Upper lobe of left lung (tissue), 4 donors: ENCODE measurements around the gene PPFIA2.

Experiments
- POLR2A ChIP-seq, 4 donors: fragments of 450-650 bp; IDR thresholded peaks; one replicate each; pipeline ENCODE4 v1.5.1; 2016 to 2017; ENCODE audit warnings: antibody characterized with exemption in 4 of 4, mild to moderate bottlenecking in 2 of 4
- POLR2AphosphoS5 ChIP-seq, 2 donors: sonication (generic); formaldehyde crosslinking; IDR thresholded peaks; one replicate each; pipeline ENCODE4 v1.5.1; 2017; ENCODE audit warnings: antibody characterized with exemption in 2 of 2

DNA sequence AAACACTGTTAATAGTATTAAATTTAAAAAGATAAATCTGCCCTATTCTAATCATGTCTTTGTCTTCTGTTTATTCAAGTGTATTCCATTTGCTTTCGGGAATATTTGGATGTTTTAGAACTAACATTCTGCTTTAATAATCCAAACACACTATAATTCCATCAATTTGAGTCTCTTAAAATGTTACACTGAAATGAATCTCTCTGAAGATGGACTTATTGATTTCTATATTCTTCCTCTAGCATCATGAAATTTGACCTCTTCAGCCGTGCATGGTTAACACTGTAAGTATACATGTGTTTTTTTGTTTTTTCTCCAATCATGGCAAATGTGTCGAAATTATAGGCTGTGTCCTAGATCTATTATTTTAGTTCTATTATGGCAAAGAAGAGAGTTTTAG is 342.1 kb downstream of the PPFIA2 start:
- TF ChIP-seq POLR2A (IDR thresholded peaks at IDR 0.05): no peak
- no peak for TF ChIP-seq POLR2AphosphoS5 (IDR thresholded peaks at IDR 0.05)
